Measurements from ENCODE around the gene MSMB.

The MSMB gene

GRCh38 chr10:46019569-46020343 lies 26.3 kb downstream of the MSMB start:
- DNase-seq: no peak
- no peak overlapping the region for H3K4me2 ChIP-seq (ENCODE audit: low read depth, low read length)
- no peaks in the 10 kb centered on the region for H3K9me2 ChIP-seq (replicated peaks; ENCODE audit: insufficient read depth, low read length)
- peaks cover 100% of the 10 kb centered on the region for H3K79me2 ChIP-seq (ENCODE audit: low read length)
- no peak overlapping the region for H2AFZ ChIP-seq (ENCODE audit: low read length)
- no peaks in the 10 kb centered on the region for H3K9me3 ChIP-seq (replicated peaks; ENCODE audit: insufficient read depth, low read length)
- H4K20me1 ChIP-seq (ENCODE audit: insufficient read depth, low read length): peaks cover 68% of the 10 kb centered on the region
- H3K9ac ChIP-seq (ENCODE audit: low read length): no peak overlapping the region
- TF ChIP-seq CTCF (IDR thresholded peaks at IDR 0.05; ENCODE audit: low read length) (no peak), EZH2 (optimal IDR thresholded peaks at IDR 0.05; ENCODE audit: low read depth, low read length) (no peak), EZH2phosphoT487 (IDR thresholded peaks at IDR 0.05; ENCODE audit: low read length) (no peak)
- no peaks in the 10 kb centered on the region for H3K4me1 ChIP-seq (ENCODE audit: low read length)
- peaks cover 10% of the 10 kb centered on the region; the same call in 1 of the 2 replicates for H3F3A ChIP-seq (ENCODE audit: insufficient read depth, low read length)
- 0 out of 2 replicates have a peak, but pooled peaks cover 2% of the 10 kb centered on the region for H3K36me3 ChIP-seq (replicated peaks; ENCODE audit: insufficient read depth, low read length)
- H3K27ac ChIP-seq (ENCODE audit: low read length): no peak overlapping the region
- H3K27me3 ChIP-seq (replicated peaks; ENCODE audit: insufficient read depth, low read length): no peaks in the 10 kb centered on the region
- no peak overlapping the region for H3K4me3 ChIP-seq (ENCODE audit: low read length)

GRCh38 chr10:46019177-46019528 lies 26.9 kb downstream of the MSMB start:
- 0 out of 2 replicates have a peak, but pooled peaks cover 8% of the 10 kb centered on the region for H3K36me3 ChIP-seq (replicated peaks; ENCODE audit: insufficient read depth, low read length)
- TF ChIP-seq EZH2 (optimal IDR thresholded peaks at IDR 0.05; ENCODE audit: low read depth, low read length) (no peak), CTCF (IDR thresholded peaks at IDR 0.05; ENCODE audit: low read length) (no peak), EZH2phosphoT487 (IDR thresholded peaks at IDR 0.05; ENCODE audit: low read length) (no peak)
- no peaks in the 10 kb centered on the region for H3K4me1 ChIP-seq (ENCODE audit: low read length)
- no peaks in the 10 kb centered on the region for H3K9me2 ChIP-seq (replicated peaks; ENCODE audit: insufficient read depth, low read length)
- no peak overlapping the region for H3K27ac ChIP-seq (ENCODE audit: low read length)
- H3K4me2 ChIP-seq (ENCODE audit: low read depth, low read length): no peak overlapping the region
- H4K20me1 ChIP-seq (ENCODE audit: insufficient read depth, low read length): peaks cover 62% of the 10 kb centered on the region
- H3K9me3 ChIP-seq (replicated peaks; ENCODE audit: insufficient read depth, low read length): no peaks in the 10 kb centered on the region
- H3K27me3 ChIP-seq (replicated peaks; ENCODE audit: insufficient read depth, low read length): no peaks in the 10 kb centered on the region
- peaks cover 100% of the 10 kb centered on the region for H3K79me2 ChIP-seq (ENCODE audit: low read length)
- H3K4me3 ChIP-seq (ENCODE audit: low read length): no peak overlapping the region
- H2AFZ ChIP-seq (ENCODE audit: low read length): no peak overlapping the region
- no peak overlapping the region for H3K9ac ChIP-seq (ENCODE audit: low read length)
- peaks cover 10% of the 10 kb centered on the region; the same call in 1 of the 2 replicates for H3F3A ChIP-seq (ENCODE audit: insufficient read depth, low read length)
- no peak for DNase-seq

GRCh38 chr10:46018453-46019176 lies 27.5 kb downstream of the MSMB start:
- no peak overlapping the region for H3K4me3 ChIP-seq (ENCODE audit: low read length)
- no peaks in the 10 kb centered on the region for H3K4me1 ChIP-seq (ENCODE audit: low read length)
- H3K9me2 ChIP-seq (replicated peaks; ENCODE audit: insufficient read depth, low read length): no peaks in the 10 kb centered on the region
- no peak for TF ChIP-seq EZH2phosphoT487 (IDR thresholded peaks at IDR 0.05; ENCODE audit: low read length)
- peaks cover 99% of the 10 kb centered on the region for H3K79me2 ChIP-seq (ENCODE audit: low read length)
- DNase-seq: no peak
- no peak overlapping the region for H3K9ac ChIP-seq (ENCODE audit: low read length)
- H3K27me3 ChIP-seq (replicated peaks; ENCODE audit: insufficient read depth, low read length): no peaks in the 10 kb centered on the region
- no peak overlapping the region for H3K27ac ChIP-seq (ENCODE audit: low read length)
- H3K4me2 ChIP-seq (ENCODE audit: low read depth, low read length): no peak overlapping the region
- H3K9me3 ChIP-seq (replicated peaks; ENCODE audit: insufficient read depth, low read length): no peaks in the 10 kb centered on the region
- peaks cover 57% of the 10 kb centered on the region for H4K20me1 ChIP-seq (ENCODE audit: insufficient read depth, low read length)
- no peak overlapping the region for H2AFZ ChIP-seq (ENCODE audit: low read length)
- H3F3A ChIP-seq (ENCODE audit: insufficient read depth, low read length): peaks cover 10% of the 10 kb centered on the region; the same call in 1 of the 2 replicates
- peaks cover 12% of the 10 kb centered on the region; the same call in 1 of the 2 replicates for H3K36me3 ChIP-seq (replicated peaks; ENCODE audit: insufficient read depth, low read length)
